Measurements from ENCODE around the gene DGKD. TPM values are rescaled to one million over a fixed set of nuclear protein-coding genes. Genes with fewer than 3 reads are reported as not detected.

The DGKD gene
- total RNA-seq, 1 experiment from 2014 or later = 105 TPM

DNA sequence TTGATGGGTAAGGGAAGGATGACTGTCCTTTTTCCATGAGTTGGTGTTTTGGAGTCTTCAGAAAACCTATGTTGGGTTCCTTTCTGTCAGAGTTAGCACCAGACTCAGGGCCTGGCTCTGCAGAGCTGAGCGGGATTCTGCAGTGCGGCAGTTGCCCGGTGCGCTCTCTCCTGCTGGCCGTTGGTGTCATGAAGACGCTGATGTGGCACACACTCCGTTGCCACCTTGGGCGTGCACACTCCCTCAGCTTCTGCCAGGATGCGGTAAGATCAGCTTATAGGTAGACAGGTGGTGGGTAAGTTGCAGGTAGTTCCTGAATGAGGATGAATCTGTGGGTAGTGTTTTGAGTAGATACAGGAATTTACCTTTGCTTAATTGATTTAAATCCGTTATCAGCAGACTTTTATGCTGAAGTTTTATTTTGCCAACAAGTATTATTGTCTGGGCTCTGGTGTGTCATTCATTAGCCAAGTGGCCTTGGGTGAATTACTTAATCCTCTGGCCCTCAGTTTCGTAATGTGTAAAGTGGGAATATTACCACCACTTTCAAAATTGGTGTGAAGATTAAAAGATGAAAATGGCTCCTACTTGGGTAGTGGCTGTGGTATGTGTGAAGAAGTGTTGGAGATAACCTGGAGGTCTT is 26.8 kb downstream of the DGKD start:
- Histone ChIP-seq H3K9me3 (no peaks in the 10 kb centered on the region), H3K4me1 (no peaks in the 10 kb centered on the region), H3K4me3 (ENCODE audit: low read depth, low read length) (no peak overlapping the region), H3K27me3 (replicated peaks; ENCODE audit: control insufficient read depth, insufficient read depth, low read length) (no peaks in the 10 kb centered on the region), H3K36me3 (ENCODE audit: control insufficient read depth, insufficient read depth, low read length) (no peaks in the 10 kb centered on the region)
- ChIA-PET CTCF (no interaction called here), POLR2A (no interaction called here)
- no peak for DNase-seq
- no TSS peak for BruUV-seq (replicated peaks)
- Mint-ChIP-seq H3K27me3 (ENCODE audit: insufficient read depth, unreplicated experiment) (no peaks in the 10 kb centered on the region), H3K36me3 (ENCODE audit: insufficient read depth, unreplicated experiment) (peaks cover 55% of the 10 kb centered on the region), H3K9me3 (ENCODE audit: unreplicated experiment) (no peaks in the 10 kb centered on the region), H3K4me3 (ENCODE audit: unreplicated experiment) (no peak overlapping the region), H3K4me1 (ENCODE audit: low read depth, unreplicated experiment) (peaks cover 34% of the 10 kb centered on the region), H3K27ac (ENCODE audit: unreplicated experiment) (no peak overlapping the region)
- intact Hi-C loops (cut with micrococcal nuclease; ENCODE audit: unreplicated experiment) = no loop called here
- TF ChIP-seq, protein P1, sequence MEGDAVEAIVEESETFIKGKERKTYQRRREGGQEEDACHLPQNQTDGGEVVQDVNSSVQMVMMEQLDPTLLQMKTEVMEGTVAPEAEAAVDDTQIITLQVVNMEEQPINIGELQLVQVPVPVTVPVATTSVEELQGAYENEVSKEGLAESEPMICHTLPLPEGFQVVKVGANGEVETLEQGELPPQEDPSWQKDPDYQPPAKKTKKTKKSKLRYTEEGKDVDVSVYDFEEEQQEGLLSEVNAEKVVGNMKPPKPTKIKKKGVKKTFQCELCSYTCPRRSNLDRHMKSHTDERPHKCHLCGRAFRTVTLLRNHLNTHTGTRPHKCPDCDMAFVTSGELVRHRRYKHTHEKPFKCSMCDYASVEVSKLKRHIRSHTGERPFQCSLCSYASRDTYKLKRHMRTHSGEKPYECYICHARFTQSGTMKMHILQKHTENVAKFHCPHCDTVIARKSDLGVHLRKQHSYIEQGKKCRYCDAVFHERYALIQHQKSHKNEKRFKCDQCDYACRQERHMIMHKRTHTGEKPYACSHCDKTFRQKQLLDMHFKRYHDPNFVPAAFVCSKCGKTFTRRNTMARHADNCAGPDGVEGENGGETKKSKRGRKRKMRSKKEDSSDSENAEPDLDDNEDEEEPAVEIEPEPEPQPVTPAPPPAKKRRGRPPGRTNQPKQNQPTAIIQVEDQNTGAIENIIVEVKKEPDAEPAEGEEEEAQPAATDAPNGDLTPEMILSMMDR (IDR thresholded peaks at IDR 0.05; ENCODE audit: insufficient read depth in 1 of 2, low read depth in 1 of 2, low read length in 1 of 2, severe bottlenecking in 1 of 2, unreplicated experiment in 1 of 2) = no peak

GRCh38 chr2:233381638-233381995 is 27.3 kb downstream of the DGKD start:
- H3K9me3 ChIP-seq = no peaks in the 10 kb centered on the region
- Mint-ChIP-seq H3K4me3 (ENCODE audit: unreplicated experiment) (no peak overlapping the region), H3K27ac (ENCODE audit: unreplicated experiment) (no peak overlapping the region), H3K27me3 (ENCODE audit: insufficient read depth, unreplicated experiment) (no peaks in the 10 kb centered on the region), H3K4me1 (ENCODE audit: low read depth, unreplicated experiment) (peaks cover 36% of the 10 kb centered on the region), H3K36me3 (ENCODE audit: insufficient read depth, unreplicated experiment) (peaks cover 52% of the 10 kb centered on the region), H3K9me3 (ENCODE audit: unreplicated experiment) (no peaks in the 10 kb centered on the region)
- BruUV-seq (replicated peaks) = no TSS peak
- ChIA-PET POLR2A (no interaction called here), CTCF (no interaction called here)
- H3K4me3 ChIP-seq (ENCODE audit: low read depth, low read length) = no peak overlapping the region
- no peaks in the 10 kb centered on the region for H3K36me3 ChIP-seq (ENCODE audit: control insufficient read depth, insufficient read depth, low read length)
- intact Hi-C loops (cut with micrococcal nuclease; ENCODE audit: unreplicated experiment) = no loop called here
- no peak for DNase-seq
- H3K27me3 ChIP-seq (replicated peaks; ENCODE audit: control insufficient read depth, insufficient read depth, low read length) = no peaks in the 10 kb centered on the region
- TF ChIP-seq, protein P1 (IDR thresholded peaks at IDR 0.05; ENCODE audit: insufficient read depth in 1 of 2, low read depth in 1 of 2, low read length in 1 of 2, severe bottlenecking in 1 of 2, unreplicated experiment in 1 of 2) = no peak
- no peaks in the 10 kb centered on the region for H3K4me1 ChIP-seq

DNA sequence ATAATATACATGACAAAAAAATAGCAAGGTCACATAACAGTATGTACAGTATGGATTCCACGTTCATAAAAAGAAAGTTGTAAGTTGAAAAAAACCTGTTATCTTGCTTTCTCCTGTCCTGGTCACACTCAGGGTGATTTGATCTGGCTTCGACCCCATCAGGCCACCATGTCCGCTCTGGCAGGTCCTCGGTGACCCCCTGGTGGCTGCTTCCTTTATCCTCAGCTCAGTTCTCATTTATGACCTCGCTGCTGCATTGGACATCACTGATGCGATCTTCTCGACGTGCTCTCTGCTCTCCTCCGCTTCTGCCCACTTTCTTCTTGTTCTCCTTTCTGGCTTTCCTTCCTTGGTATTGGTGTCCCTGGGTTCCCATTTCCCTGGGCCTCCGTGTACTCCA is 29.7 kb downstream of the DGKD start:
- intact Hi-C loops (cut with micrococcal nuclease; ENCODE audit: unreplicated experiment) = no loop called here
- ChIA-PET POLR2A (no interaction called here), CTCF (interaction anchor here (0.7 kb wide), 1 partner anchor 59 kb away, joined by 3 read pairs; no protein-coding TSS in a partner anchor)
- Histone ChIP-seq H3K4me1 (no peaks in the 10 kb centered on the region), H3K9me3 (no peaks in the 10 kb centered on the region), H3K27me3 (replicated peaks; ENCODE audit: control insufficient read depth, insufficient read depth, low read length) (no peaks in the 10 kb centered on the region), H3K4me3 (ENCODE audit: low read depth, low read length) (no peak overlapping the region), H3K36me3 (ENCODE audit: control insufficient read depth, insufficient read depth, low read length) (no peaks in the 10 kb centered on the region)
- Mint-ChIP-seq H3K36me3 (ENCODE audit: insufficient read depth, unreplicated experiment) (peaks cover 53% of the 10 kb centered on the region), H3K27me3 (ENCODE audit: insufficient read depth, unreplicated experiment) (no peaks in the 10 kb centered on the region), H3K4me3 (ENCODE audit: unreplicated experiment) (no peak overlapping the region), H3K9me3 (ENCODE audit: unreplicated experiment) (no peaks in the 10 kb centered on the region), H3K4me1 (ENCODE audit: low read depth, unreplicated experiment) (peaks cover 40% of the 10 kb centered on the region), H3K27ac (ENCODE audit: unreplicated experiment) (peak overlapping the region; percentile 81)
- DNase-seq = peak in 1 of 2 experiments; percentile 22
- no TSS peak for BruUV-seq (replicated peaks)
- TF ChIP-seq, protein P1 (IDR thresholded peaks at IDR 0.05; ENCODE audit: insufficient read depth in 1 of 2, low read depth in 1 of 2, low read length in 1 of 2, severe bottlenecking in 1 of 2, unreplicated experiment in 1 of 2) = no peak

All from Caco-2 (cell line).